ENCODE measurements around the gene DNAJC27.

DNA sequence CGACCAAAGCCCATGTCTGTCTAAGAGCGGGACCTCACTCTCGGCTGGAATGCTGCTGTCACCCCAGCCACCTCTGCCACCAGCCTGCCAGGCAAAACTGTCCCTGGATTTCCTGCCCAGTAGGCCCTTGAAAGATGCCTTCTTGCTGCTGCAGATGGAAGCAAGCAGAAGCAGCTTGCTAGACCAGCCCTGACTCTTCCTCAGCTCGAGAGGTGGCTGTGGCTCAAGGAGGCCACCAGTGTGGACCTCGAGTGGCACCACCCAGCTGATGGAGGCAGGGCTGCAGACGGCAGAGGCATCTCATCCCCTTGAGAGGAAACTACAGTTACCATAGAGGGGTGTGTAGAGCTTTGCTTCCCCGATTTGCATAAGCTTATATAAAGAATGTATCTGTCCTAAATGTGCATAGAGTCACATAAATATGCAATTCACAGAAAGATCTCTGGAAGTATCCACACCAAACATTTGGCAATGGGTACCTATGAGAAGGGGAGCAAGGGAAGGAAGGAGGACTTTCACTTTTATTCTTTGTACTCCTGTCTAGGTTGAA lies 72.3 kb downstream of the DNAJC27 start:
- TF ChIP-seq TAF1 (IDR thresholded peaks at IDR 0.05; ENCODE audit: low read depth, low read length) (no peak), POLR2AphosphoS5 (IDR thresholded peaks at IDR 0.05; ENCODE audit: low read depth, low read length) (no peak), POLR2A (IDR thresholded peaks at IDR 0.05; ENCODE audit: low read depth, low read length) (no peak)
